Adrenal gland (tissue), 5 donors: ENCODE measurements around the gene DIP2C.

Experiments used
- CTCF ChIP-seq, 6 experiments: fragments of 450-650 bp in 4 of 6; fragments of 200-600 bp in 2 of 6; sonication (generic) in 1 of 6; IDR thresholded peaks; 1 replicate in 5 of 6; 2 replicates in 1 of 6; pipeline versions ENCODE4 v1.5.1 to v1.8.0; 2016 to 2021; ENCODE audit warnings: antibody characterized with exemption in 6 of 6, mild to moderate bottlenecking in 2 of 6, moderate library complexity in 1 of 6
- POLR2A ChIP-seq, 2 donors: fragments of 450-650 bp; IDR thresholded peaks; one replicate each; pipeline ENCODE4 v1.6.1; 2017; ENCODE audit warnings: antibody characterized with exemption in 2 of 2, mild to moderate bottlenecking in 2 of 2, moderate library complexity in 1 of 2
- donor health status: DM: no; HTN: no; CAD: no.

GRCh38 chr10:716821-717220 lies 27.4 kb upstream of the DIP2C start:
- TF ChIP-seq CTCF (IDR thresholded peaks at IDR 0.05): no peak
- TF ChIP-seq POLR2A (IDR thresholded peaks at IDR 0.05): no peak
